KMS-11 (cell line): ENCODE results near the gene C5orf34.

ENCODE experiments used
- H2AFZ ChIP-seq: fragments of 200-600 bp; sonication (generic); 2 replicates; pipeline ENCODE4 v1.6.1; 2016; ENCODE audit warnings: antibody characterized with exemption, mixed run types, low read depth
- H3K27ac ChIP-seq: fragments of 200-600 bp; sonication (generic); 2 replicates; pipeline ENCODE4 v1.6.1; 2016; ENCODE audit warnings: mild to moderate bottlenecking, mixed run types
- H3K27me3 ChIP-seq: fragments of 200-600 bp; sonication (generic); 2 replicates; pipeline ENCODE4 v1.6.1; 2017; ENCODE audit warnings: mild to moderate bottlenecking, low read depth, mixed run types, moderate library complexity; ENCODE audit not compliant: insufficient read depth
- H3K36me3 ChIP-seq: fragments of 200-600 bp; sonication (generic); 2 replicates; pipeline ENCODE4 v1.6.1; 2017; ENCODE audit warnings: mild to moderate bottlenecking, mixed run types; ENCODE audit not compliant: insufficient read depth
- H3K4me1 ChIP-seq: fragments of 200-600 bp; sonication (generic); 2 replicates; pipeline ENCODE4 v1.6.1; 2016; ENCODE audit warnings: mild to moderate bottlenecking, low read depth, mixed run types; ENCODE audit not compliant: poor library complexity, severe bottlenecking
- H3K4me2 ChIP-seq: fragments of 200-600 bp; sonication (generic); 2 replicates; pipeline ENCODE4 v1.7.0; 2016; ENCODE audit warnings: mild to moderate bottlenecking, mixed run types
- H3K4me3 ChIP-seq: fragments of 200-600 bp; sonication (generic); IDR thresholded peaks from 2 replicates; pipeline ENCODE4 v1.6.1; 2017; ENCODE audit warnings: low read depth, low read length, mixed read lengths; ENCODE audit not compliant: insufficient read depth
- H3K79me2 ChIP-seq: fragments of 200-600 bp; sonication (generic); 2 replicates; pipeline ENCODE4 v1.6.1; 2016; ENCODE audit warnings: low read depth, mixed run types; ENCODE audit not compliant: insufficient read depth
- H3K9ac ChIP-seq: fragments of 200-600 bp; sonication (generic); 2 replicates; pipeline ENCODE4 v1.6.1; 2016; ENCODE audit warnings: mild to moderate bottlenecking, mixed run types
- H4K20me1 ChIP-seq: fragments of 200-600 bp; sonication (generic); 2 replicates; pipeline ENCODE4 v1.6.1; 2016; ENCODE audit warnings: mild to moderate bottlenecking, mixed run types; ENCODE audit not compliant: insufficient read depth
- TF ChIP-seq, protein P1 (sequence below): fragments of 200-600 bp; sonication (generic); conservative IDR thresholded peaks from 2 replicates; pipeline ENCODE4 v1.6.1; 2017; ENCODE audit warnings: low read depth, mild to moderate bottlenecking, antibody characterized with exemption, low read length, moderate library complexity, mixed read lengths

C5orf34 gene

DNA sequence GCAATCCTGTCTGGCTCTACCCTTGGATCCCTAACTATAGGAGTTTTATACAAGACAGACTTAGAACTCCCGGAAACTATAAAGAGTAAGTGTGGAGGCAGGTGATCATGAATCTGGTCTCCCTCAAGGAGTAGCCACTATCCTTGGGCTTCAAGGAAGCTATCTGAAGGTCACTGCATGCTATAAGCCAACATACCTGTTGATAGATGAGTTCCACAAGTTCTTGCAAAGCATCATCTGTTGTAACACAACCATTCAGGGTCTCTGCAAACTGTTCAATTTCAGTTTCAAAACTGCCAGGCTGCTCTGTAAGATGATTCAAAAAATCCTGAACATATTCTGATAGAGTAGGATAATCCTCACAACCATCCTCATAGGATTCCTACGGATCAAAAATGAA lies 32.6 kb upstream of the C5orf34 start:
- Histone ChIP-seq H3K27me3 (no peaks in the 10 kb centered on the region), H3K4me2 (no peak overlapping the region), H3K4me1 (no peaks in the 10 kb centered on the region), H3K79me2 (peaks cover 23% of the 10 kb centered on the region; the same call in 1 of the 2 replicates), H3K9ac (no peak overlapping the region), H3K27ac (no peak overlapping the region), H3K4me3 (no peak overlapping the region), H4K20me1 (no peaks in the 10 kb centered on the region), H3K36me3 (0 out of 2 replicates have a peak, but pooled peaks cover 5% of the 10 kb centered on the region), H2AFZ (no peak overlapping the region)
- TF ChIP-seq, protein P1, sequence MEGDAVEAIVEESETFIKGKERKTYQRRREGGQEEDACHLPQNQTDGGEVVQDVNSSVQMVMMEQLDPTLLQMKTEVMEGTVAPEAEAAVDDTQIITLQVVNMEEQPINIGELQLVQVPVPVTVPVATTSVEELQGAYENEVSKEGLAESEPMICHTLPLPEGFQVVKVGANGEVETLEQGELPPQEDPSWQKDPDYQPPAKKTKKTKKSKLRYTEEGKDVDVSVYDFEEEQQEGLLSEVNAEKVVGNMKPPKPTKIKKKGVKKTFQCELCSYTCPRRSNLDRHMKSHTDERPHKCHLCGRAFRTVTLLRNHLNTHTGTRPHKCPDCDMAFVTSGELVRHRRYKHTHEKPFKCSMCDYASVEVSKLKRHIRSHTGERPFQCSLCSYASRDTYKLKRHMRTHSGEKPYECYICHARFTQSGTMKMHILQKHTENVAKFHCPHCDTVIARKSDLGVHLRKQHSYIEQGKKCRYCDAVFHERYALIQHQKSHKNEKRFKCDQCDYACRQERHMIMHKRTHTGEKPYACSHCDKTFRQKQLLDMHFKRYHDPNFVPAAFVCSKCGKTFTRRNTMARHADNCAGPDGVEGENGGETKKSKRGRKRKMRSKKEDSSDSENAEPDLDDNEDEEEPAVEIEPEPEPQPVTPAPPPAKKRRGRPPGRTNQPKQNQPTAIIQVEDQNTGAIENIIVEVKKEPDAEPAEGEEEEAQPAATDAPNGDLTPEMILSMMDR, result no peak

DNA sequence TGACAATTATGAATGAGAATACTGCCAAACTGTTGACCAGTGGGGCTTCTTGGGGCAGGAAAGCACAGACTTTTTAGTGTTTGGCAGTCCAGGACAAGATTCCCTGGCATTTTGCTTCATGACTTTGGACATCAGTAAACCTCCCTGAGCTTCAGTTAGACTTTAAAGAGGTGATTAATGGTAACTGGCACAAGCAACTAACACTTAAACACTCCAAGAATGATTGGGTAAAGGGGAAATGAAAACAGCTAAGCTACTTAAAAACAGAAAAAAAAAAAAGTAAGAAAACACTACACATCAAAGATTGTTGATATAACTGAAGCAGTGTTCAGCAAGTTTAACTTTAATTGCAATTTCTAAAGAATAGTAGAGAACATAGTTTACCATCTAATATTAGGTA lies 28.5 kb upstream of the C5orf34 start:
- Histone ChIP-seq H3K36me3 (0 out of 2 replicates have a peak, but pooled peaks cover 5% of the 10 kb centered on the region), H4K20me1 (no peaks in the 10 kb centered on the region), H3K4me3 (no peak overlapping the region), H3K9ac (no peak overlapping the region), H3K27ac (no peak overlapping the region), H2AFZ (no peak overlapping the region), H3K79me2 (no peaks in the 10 kb centered on the region), H3K4me2 (no peak overlapping the region), H3K27me3 (no peaks in the 10 kb centered on the region), H3K4me1 (no peaks in the 10 kb centered on the region)
- TF ChIP-seq, protein P1, result no peak

DNA sequence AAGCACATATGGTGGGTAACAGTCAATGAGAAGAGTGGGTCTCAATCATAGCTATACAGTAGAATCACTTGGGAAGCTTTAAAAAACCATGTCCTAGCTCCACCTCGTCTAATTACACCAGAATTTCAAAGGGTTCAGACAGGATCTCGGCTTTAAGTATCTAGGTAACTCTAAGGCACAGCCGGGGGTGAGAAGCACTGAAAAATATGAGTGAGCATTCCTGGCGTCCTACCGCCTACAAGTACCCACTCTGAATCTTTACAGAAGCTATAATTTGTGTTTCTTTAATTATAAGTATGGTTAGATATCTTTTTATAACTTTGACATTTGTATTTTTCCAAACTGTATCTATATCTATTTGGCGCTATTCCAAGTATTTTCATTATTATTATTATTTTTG lies 25.8 kb upstream of the C5orf34 start:
- no peaks in the 10 kb centered on the region for H4K20me1 ChIP-seq
- H3K27me3 ChIP-seq, result no peaks in the 10 kb centered on the region
- H3K4me1 ChIP-seq, result no peaks in the 10 kb centered on the region
- H3K9ac ChIP-seq, result no peak overlapping the region
- H3K4me3 ChIP-seq, result no peak overlapping the region
- no peak overlapping the region for H2AFZ ChIP-seq
- TF ChIP-seq, protein P1, result no peak
- H3K4me2 ChIP-seq, result no peak overlapping the region
- no peak overlapping the region for H3K27ac ChIP-seq
- no peaks in the 10 kb centered on the region; the same call in 1 of the 2 replicates for H3K36me3 ChIP-seq
- no peaks in the 10 kb centered on the region for H3K79me2 ChIP-seq

DNA sequence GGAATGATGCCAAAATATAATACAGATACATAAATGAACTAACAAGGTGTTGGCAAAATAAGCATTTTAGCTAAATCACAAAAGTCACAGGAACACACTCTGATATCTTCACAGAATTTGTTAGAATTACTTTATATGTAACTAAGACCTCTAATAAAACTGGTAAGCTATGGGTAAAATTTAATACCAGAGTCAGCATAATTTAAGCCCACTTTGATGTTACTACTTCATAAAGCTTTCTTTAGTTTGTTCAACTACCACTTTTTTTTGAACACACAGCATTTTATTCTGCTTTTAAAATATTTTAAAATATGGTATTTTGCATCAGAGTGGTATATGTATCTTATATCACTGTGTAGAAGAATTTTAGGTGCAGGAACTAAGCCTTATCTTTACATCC lies 22.0 kb upstream of the C5orf34 start:
- no peak overlapping the region for H3K27ac ChIP-seq
- no peak overlapping the region for H2AFZ ChIP-seq
- no peaks in the 10 kb centered on the region for H4K20me1 ChIP-seq
- no peak overlapping the region for H3K9ac ChIP-seq
- no peak overlapping the region for H3K4me2 ChIP-seq
- H3K4me3 ChIP-seq, result no peak overlapping the region
- H3K27me3 ChIP-seq, result no peaks in the 10 kb centered on the region
- TF ChIP-seq, protein P1, result no peak
- H3K4me1 ChIP-seq, result peaks cover 27% of the 10 kb centered on the region
- H3K79me2 ChIP-seq, result no peaks in the 10 kb centered on the region
- peaks cover 6% of the 10 kb centered on the region; the same call in 1 of the 2 replicates for H3K36me3 ChIP-seq
